AG04450 (cell line): Measurements from ENCODE around the gene MATCAP1. TPM values are rescaled to one million over a fixed set of nuclear protein-coding genes. Genes with fewer than 3 reads are reported as not detected.

Experiments
- CTCF ChIA-PET: fragments of 300-600, 350-600 bp; formaldehyde crosslinking; extraction: SDS; loops from one replicate; lab custom pipeline; 2022; ENCODE audit warnings: antibody characterized with exemption, inconsistent platforms; lab: Charles Lee
- POLR2A ChIA-PET: fragments of 350-600 bp; formaldehyde crosslinking; extraction: SDS; loops from one replicate; lab custom pipeline; 2021; ENCODE audit warnings: antibody characterized with exemption, inconsistent platforms; lab: Yijun Ruan, JAX
- DNase-seq: peaks from one replicate; pipeline ENCODE4 v3.0.0-alpha.2; 2011; ENCODE audit warnings: low read depth, low spot score
- H3K27ac ChIP-seq: one replicate; pipeline ENCODE4 v1.5.1; 2012; ENCODE audit warnings: low read depth, low read length, control low read depth
- H3K27me3 ChIP-seq: one replicate; pipeline ENCODE4 v1.6.0; 2012; ENCODE audit warnings: low read length; ENCODE audit not compliant: control insufficient read depth, insufficient read depth
- H3K4me3 ChIP-seq: 2 replicates; pipeline ENCODE4 v1.5.1; 2011; ENCODE audit warnings: mild to moderate bottlenecking, low read depth, low read length, control low read depth
- H3K9me3 ChIP-seq: 2 replicates; pipeline ENCODE4 v1.5.1; 2012; ENCODE audit warnings: low read length; ENCODE audit not compliant: control insufficient read depth, insufficient read depth
- CTCF ChIP-seq: IDR thresholded peaks from 2 replicates; pipeline ENCODE4 v1.5.1; 2011; ENCODE audit warnings: low read depth, low read length, control low read depth, inconsistent platforms
- polyA plus RNA-seq: library from polyadenylated mRNA; depleted of rRNA; stranded (reverse); fragments of >200 nt; gene quantifications from 2 replicates; pipeline ENCODE4 v1.2.3, GENCODE V29; 2011

Gene MATCAP1
- polyA plus RNA-seq, 1 experiment = 13.9 TPM

DNA sequence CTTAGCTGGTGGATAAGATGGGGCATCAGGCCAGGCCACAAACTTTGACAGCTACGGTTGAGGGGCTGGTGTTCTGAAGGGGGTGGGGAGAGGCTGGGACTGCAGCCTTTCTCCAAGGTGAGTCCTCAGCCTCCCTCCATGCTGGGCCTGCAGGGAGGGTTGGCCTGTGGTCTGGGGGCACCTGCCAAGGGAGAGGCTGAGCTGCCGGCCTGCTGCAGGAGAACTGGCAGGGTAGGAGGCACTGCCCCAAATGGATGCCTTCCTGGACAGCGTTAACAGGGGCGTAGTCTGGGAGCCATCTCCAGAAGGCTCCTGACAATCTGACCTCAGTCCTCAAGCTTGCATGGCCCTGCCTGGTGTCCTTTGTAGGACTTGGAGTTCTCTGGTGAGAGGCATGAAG is 20.3 kb upstream of the MATCAP1 start:
- no peak overlapping the region for H3K4me3 ChIP-seq
- no peak for TF ChIP-seq CTCF
- H3K9me3 ChIP-seq = no peaks in the 10 kb centered on the region; the same call in 1 of the 2 replicates
- ChIA-PET CTCF (no interaction called here), POLR2A (no interaction called here)
- no peak overlapping the region for H3K27ac ChIP-seq
- H3K27me3 ChIP-seq = no peaks in the 10 kb centered on the region
- DNase-seq = no peak

DNA sequence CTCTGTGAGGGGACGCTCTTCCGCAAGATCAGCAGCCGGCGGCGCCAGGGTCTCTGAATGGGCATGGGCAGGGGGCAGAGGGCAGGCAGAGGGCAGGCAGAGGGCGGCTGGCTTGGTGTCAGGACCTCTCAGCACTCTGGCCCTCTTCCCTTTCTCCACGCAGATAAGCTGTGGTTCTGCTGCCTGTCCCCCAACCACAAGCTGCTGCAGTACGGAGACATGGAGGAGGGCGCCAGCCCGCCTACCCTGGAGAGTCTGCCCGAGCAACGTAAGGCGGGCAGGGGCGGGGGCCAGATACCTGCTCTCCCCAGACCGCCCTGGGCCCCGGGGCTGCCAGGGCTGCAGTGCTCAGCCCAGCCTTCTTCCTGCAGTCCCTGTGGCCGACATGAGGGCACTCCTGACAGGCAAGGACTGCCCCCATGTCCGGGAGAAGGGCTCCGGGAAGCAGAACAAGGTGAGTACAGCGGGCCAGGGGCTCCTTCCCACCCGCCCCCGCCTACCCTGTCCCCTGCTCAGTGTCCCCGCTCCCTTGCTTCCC is 19.3 kb upstream of the MATCAP1 start:
- H3K27me3 ChIP-seq = no peaks in the 10 kb centered on the region
- no peak overlapping the region for H3K4me3 ChIP-seq
- no peak for TF ChIP-seq CTCF
- H3K9me3 ChIP-seq = no peaks in the 10 kb centered on the region; the same call in 1 of the 2 replicates
- ChIA-PET CTCF (no interaction called here), POLR2A (no interaction called here)
- no peak for DNase-seq
- no peak overlapping the region for H3K27ac ChIP-seq

- Histone ChIP-seq H3K27me3 (no peaks in the 10 kb centered on the region), H3K4me3 (no peak overlapping the region), H3K27ac (no peak overlapping the region), H3K9me3 (no peaks in the 10 kb centered on the region; the same call in 1 of the 2 replicates)
- ChIA-PET CTCF (no interaction called here), POLR2A (interaction anchor here (0.6 kb wide), 1 partner anchor 34 kb away, joined by 6 read pairs; no protein-coding TSS in a partner anchor)
- no peak for TF ChIP-seq CTCF
- DNase-seq = no peak
Observed at GRCh38 chr16:67202426-67202825, 18.7 kb upstream of the MATCAP1 start.

- TF ChIP-seq CTCF = no peak
- Histone ChIP-seq H3K27ac (no peak overlapping the region), H3K27me3 (no peaks in the 10 kb centered on the region), H3K4me3 (no peak overlapping the region), H3K9me3 (no peaks in the 10 kb centered on the region; the same call in 1 of the 2 replicates)
- CTCF ChIA-PET = no interaction called here
- no peak for DNase-seq
- POLR2A ChIA-PET = interaction anchor here (0.6 kb wide), 1 partner anchor 35 kb away, joined by 6 read pairs; no protein-coding TSS in a partner anchor
Observed at GRCh38 chr16:67201411-67202345, 17.9 kb upstream of the MATCAP1 start.

GRCh38 chr16:67200491-67200890 is 16.7 kb upstream of the MATCAP1 start:
- no peak for DNase-seq
- POLR2A ChIA-PET = interaction anchor here (0.7 to 1.0 kb wide), 2 partner anchors 11 to 27 kb away, joined by 3 read pairs; no protein-coding TSS in a partner anchor

More at GRCh38 chr16:67200491-67200890, 16.7 kb upstream of the MATCAP1 start:
- CTCF ChIA-PET = interaction anchor here (0.6 kb wide), 1 partner anchor 267 kb away, joined by 3 read pairs; no protein-coding TSS in a partner anchor
- H3K27me3 ChIP-seq = no peaks in the 10 kb centered on the region
- no peak for TF ChIP-seq CTCF
- no peaks in the 10 kb centered on the region; the same call in 1 of the 2 replicates for H3K9me3 ChIP-seq
- H3K4me3 ChIP-seq = no peak overlapping the region
- no peak overlapping the region for H3K27ac ChIP-seq
